Thymus (tissue), 11 donors: ENCODE data around the gene MERTK. TPM values are rescaled to one million over a fixed set of nuclear protein-coding genes. Genes with fewer than 3 reads are reported as not detected.
"Not testable (repeated sequence)": the region's sequence is repeated elsewhere in the genome, so short reads cannot be mapped to it uniquely, and the experiment has no call there.

Source experiments
- DNase-seq, 9 donors: peaks; one replicate each; pipeline ENCODE4 v3.0.0-alpha.2; 2013; ENCODE audit warnings: low spot score in 9 of 9, low read depth in 6 of 9, missing footprints in 1 of 9
- H3K27ac ChIP-seq, 2 donors: one replicate each; pipeline ENCODE4 v1.5.1; 2013; ENCODE audit warnings: control low read depth in 1 of 2, low read depth in 1 of 2, low read length in 1 of 2, mild to moderate bottlenecking in 1 of 2, moderate library complexity in 1 of 2
- H3K27me3 ChIP-seq, 2 donors: one replicate each; pipeline ENCODE4 v1.5.1; 2013; ENCODE audit warnings: low read length in 1 of 2; ENCODE audit not compliant: control insufficient read depth in 2 of 2, insufficient read depth in 1 of 2
- H3K36me3 ChIP-seq, 2 donors: one replicate each; pipeline ENCODE4 v1.5.1; 2013; ENCODE audit warnings: low read length in 1 of 2, mild to moderate bottlenecking in 1 of 2, moderate library complexity in 1 of 2; ENCODE audit not compliant: control insufficient read depth in 2 of 2, insufficient read depth in 2 of 2
- H3K4me1 ChIP-seq, 2 donors: one replicate each; pipeline ENCODE4 v1.5.1; 2013; ENCODE audit warnings: low read length in 2 of 2; ENCODE audit not compliant: control insufficient read depth in 2 of 2, insufficient read depth in 2 of 2
- H3K4me3 ChIP-seq, 2 donors: one replicate each; pipeline ENCODE4 v1.5.1; 2013; ENCODE audit warnings: low read length in 2 of 2, control low read depth in 1 of 2, mild to moderate bottlenecking in 1 of 2
- H3K9me3 ChIP-seq, 2 donors: one replicate each; pipeline ENCODE4 v1.5.1; 2013; ENCODE audit warnings: low read length in 1 of 2, mild to moderate bottlenecking in 1 of 2; ENCODE audit not compliant: control insufficient read depth in 2 of 2, insufficient read depth in 1 of 2
- WGBS: extraction: QIAGEN DNeasy Blood & Tissue Kit; methylation state at CpG from one replicate; pipeline ENCODE4 v1.1.7; 2013; 5-methylcytosine and 5-hydroxymethylcytosine counted together
- polyA plus RNA-seq: library from polyadenylated mRNA; stranded (reverse); fragments of 200-250 nt; gene quantifications from one replicate; pipeline ENCODE4 v1.2.3, GENCODE V29; 2013
- total RNA-seq: library from RNA; stranded (reverse); fragments of 120-200 nt; gene quantifications from one replicate; pipeline ENCODE4 v1.2.4, GENCODE V29; 2013
- donor health status: healthy.

Gene MERTK
- total and polyA plus RNA-seq, 2 donors: 5.7 to 16.5 TPM

- peaks cover 3 to 5% of the 10 kb centered on the region in 2 donors for H3K4me1 ChIP-seq
- peaks cover 0 to 2% of the 10 kb centered on the region in 2 donors for H3K27me3 ChIP-seq
- no peaks in the 10 kb centered on the region for H3K36me3 ChIP-seq
- DNase-seq: peak in 1 of 9 donors; percentile 33
- H3K9me3 ChIP-seq: no peaks in the 10 kb centered on the region
- no peak overlapping the region for H3K4me3 ChIP-seq
- H3K27ac ChIP-seq: no peak overlapping the region
- whole genome bisulfite sequencing: 43% methylated on average over 4 of the region's 4 CpGs
These were observed 7.8 kb downstream of the MERTK start for GRCh38 chr2:111905990-111906735.

GRCh38 chr2:111908578-111908977, 10.2 kb downstream of the MERTK start:
- Histone ChIP-seq H3K27me3 (no peaks in the 10 kb centered on the region), H3K4me1 (peaks cover 3 to 5% of the 10 kb centered on the region in 2 donors), H3K36me3 (no peaks in the 10 kb centered on the region), H3K4me3 (no peak overlapping the region), H3K9me3 (no peaks in the 10 kb centered on the region), H3K27ac (no peak overlapping the region)
- no peak for DNase-seq
- 92% methylated on average over 1 of the region's 1 CpG for WGBS

GRCh38 chr2:111909079-111909478, 10.7 kb downstream of the MERTK start:
- no peak overlapping the region for H3K27ac ChIP-seq
- no peaks in the 10 kb centered on the region for H3K9me3 ChIP-seq
- 98% methylated on average over 3 of the region's 3 CpGs for WGBS
- H3K27me3 ChIP-seq: no peaks in the 10 kb centered on the region
- no peaks in the 10 kb centered on the region for H3K36me3 ChIP-seq
- H3K4me1 ChIP-seq: peaks cover 3 to 5% of the 10 kb centered on the region in 2 donors
- no peak for DNase-seq
- H3K4me3 ChIP-seq: no peak overlapping the region

GRCh38 chr2:111909997-111910396, 11.6 kb downstream of the MERTK start:
- H3K4me3 ChIP-seq, DNase-seq, H3K4me1 ChIP-seq, H3K27ac ChIP-seq, H3K36me3 ChIP-seq, H3K9me3 ChIP-seq, H3K27me3 ChIP-seq: not testable (repeated sequence)
- 99% methylated on average over 4 of the region's 4 CpGs for WGBS

GRCh38 chr2:111910609-111911277, 12.3 kb downstream of the MERTK start:
- no peaks in the 10 kb centered on the region for H3K36me3 ChIP-seq
- WGBS: 80% methylated on average over 2 of the region's 2 CpGs
- H3K4me1 ChIP-seq: peaks cover 3 to 5% of the 10 kb centered on the region in 2 donors
- no peak overlapping the region for H3K27ac ChIP-seq
- H3K4me3 ChIP-seq: no peak overlapping the region
- H3K27me3 ChIP-seq: no peaks in the 10 kb centered on the region
- no peaks in the 10 kb centered on the region for H3K9me3 ChIP-seq
- DNase-seq: no peak

- H3K36me3 ChIP-seq, DNase-seq, H3K9me3 ChIP-seq, H3K4me3 ChIP-seq, H3K27me3 ChIP-seq, H3K27ac ChIP-seq, H3K4me1 ChIP-seq: not testable (repeated sequence)
- 98% methylated on average over 7 of the region's 7 CpGs for WGBS
These were observed 13.0 kb downstream of the MERTK start for GRCh38 chr2:111911295-111911977.

- 94% methylated on average over 2 of the region's 2 CpGs for WGBS
- no peak for DNase-seq
- Histone ChIP-seq H3K9me3 (no peaks in the 10 kb centered on the region), H3K4me1 (no peaks in the 10 kb centered on the region), H3K36me3 (peaks cover 0 to 5% of the 10 kb centered on the region in 2 donors), H3K4me3 (no peak overlapping the region), H3K27ac (no peak overlapping the region), H3K27me3 (no peaks in the 10 kb centered on the region)
These were observed 14.1 kb downstream of the MERTK start for GRCh38 chr2:111912547-111912946.

GRCh38 chr2:111917106-111917505, 18.7 kb downstream of the MERTK start:
- no peaks in the 10 kb centered on the region for H3K27me3 ChIP-seq
- 83% methylated on average over 3 of the region's 3 CpGs for WGBS
- no peak for DNase-seq
- no peaks in the 10 kb centered on the region for H3K4me1 ChIP-seq
- H3K4me3 ChIP-seq: no peak overlapping the region
- H3K36me3 ChIP-seq: peaks cover 0 to 5% of the 10 kb centered on the region in 2 donors
- no peaks in the 10 kb centered on the region for H3K9me3 ChIP-seq
- H3K27ac ChIP-seq: no peak overlapping the region

- WGBS: 92% methylated on average over 1 of the region's 1 CpG
These were observed 20.0 kb downstream of the MERTK start for GRCh38 chr2:111918383-111918806.

More at GRCh38 chr2:111918383-111918806, 20.0 kb downstream of the MERTK start:
- Histone ChIP-seq H3K36me3 (peaks cover 0 to 5% of the 10 kb centered on the region in 2 donors), H3K27ac (no peak overlapping the region), H3K27me3 (no peaks in the 10 kb centered on the region), H3K4me3 (no peak overlapping the region), H3K9me3 (no peaks in the 10 kb centered on the region), H3K4me1 (no peaks in the 10 kb centered on the region)
- no peak for DNase-seq
